NCI-H748 (cell line): ENCODE measurements around the gene GARIN5A.
A peak's percentile ranks its signal among the peaks of the same experiment; 100 is the strongest.
"Not testable (repeated sequence)": the region's sequence is repeated elsewhere in the genome, so short reads cannot be mapped to it uniquely, and the experiment has no call there.

Experiments used
- DNase-seq: peaks from one replicate; lab custom pipeline; 2025; ENCODE audit not compliant: unreplicated experiment; lab: John Stamatoyannopoulos, UW

GARIN5A gene

GRCh38 chr19:50489461-50490011, 12.9 kb upstream of the GARIN5A start:
- DNase-seq = no peak

- no peak for DNase-seq
Measured at GRCh38 chr19:50488389-50489194, 11.9 kb upstream of the GARIN5A start.

- peak; percentile 54 for DNase-seq
Measured at GRCh38 chr19:50486823-50487515, 10.3 kb upstream of the GARIN5A start.

GRCh38 chr19:50485284-50485955, 8.8 kb upstream of the GARIN5A start:
- no peak for DNase-seq

- no peak for DNase-seq
Measured at GRCh38 chr19:50482916-50483315, 6.3 kb upstream of the GARIN5A start.

- no peak for DNase-seq
Measured at GRCh38 chr19:50482271-50482855, 5.7 kb upstream of the GARIN5A start.

- no peak for DNase-seq
Measured at GRCh38 chr19:50481351-50482149, 4.9 kb upstream of the GARIN5A start.

- no peak for DNase-seq
Measured at GRCh38 chr19:50480281-50481111, 3.8 kb upstream of the GARIN5A start.

- no peak for DNase-seq
Measured at GRCh38 chr19:50479761-50480251, 3.2 kb upstream of the GARIN5A start.

GRCh38 chr19:50478901-50479715, 2.5 kb upstream of the GARIN5A start:
- DNase-seq = no peak

GRCh38 chr19:50477751-50478515, 1.3 kb upstream of the GARIN5A start:
- no peak for DNase-seq

- DNase-seq = no peak
Measured at GRCh38 chr19:50476907-50477238, 225 bp upstream of the GARIN5A start.

- no peak for DNase-seq
Measured at GRCh38 chr19:50475736-50476223, 868 bp downstream of the GARIN5A start.

GRCh38 chr19:50475101-50475568, 1.5 kb downstream of the GARIN5A start:
- no peak for DNase-seq

GRCh38 chr19:50473336-50473735, 3.3 kb downstream of the GARIN5A start:
- DNase-seq = not testable (repeated sequence)

- no peak for DNase-seq
Measured at GRCh38 chr19:50468818-50469217, 7.8 kb downstream of the GARIN5A start.

GRCh38 chr19:50467566-50467965, 9.1 kb downstream of the GARIN5A start:
- no peak for DNase-seq

- no peak for DNase-seq
Measured at GRCh38 chr19:50466706-50467039, 10.0 kb downstream of the GARIN5A start.
